Ectodermal cell (in vitro differentiated cells): ENCODE results near the gene ATXN1.
"Not testable (repeated sequence)": the region's sequence is repeated elsewhere in the genome, so short reads cannot be mapped to it uniquely, and the experiment has no call there.

ENCODE experiments used
- H3K27ac ChIP-seq: 2 replicates; pipeline ENCODE4 v1.7.0; 2013; ENCODE audit warnings: mild to moderate bottlenecking, low read depth, low read length; ENCODE audit not compliant: insufficient read depth, poor library complexity, severe bottlenecking
- H3K27me3 ChIP-seq: 2 replicates; pipeline ENCODE4 v1.7.0; 2013; ENCODE audit warnings: mild to moderate bottlenecking, low read length; ENCODE audit not compliant: insufficient read depth, control insufficient read depth, poor library complexity, severe bottlenecking
- H3K36me3 ChIP-seq: one replicate; pipeline ENCODE4 v1.7.0; 2013; ENCODE audit warnings: low read length; ENCODE audit not compliant: control insufficient read depth, insufficient read depth
- H3K4me1 ChIP-seq: one replicate; pipeline ENCODE4 v1.7.0; 2013; ENCODE audit warnings: low read length; ENCODE audit not compliant: control insufficient read depth, insufficient read depth
- H3K4me3 ChIP-seq: 2 replicates; pipeline ENCODE4 v1.7.0; 2013; ENCODE audit warnings: low read depth, low read length, control low read depth; ENCODE audit not compliant: insufficient read depth
- H3K9me3 ChIP-seq: 2 replicates; pipeline ENCODE4 v1.7.0; 2013; ENCODE audit warnings: mild to moderate bottlenecking, low read length, moderate library complexity; ENCODE audit not compliant: control insufficient read depth
- WGBS, 2 experiments: methylation state at CpG; one replicate each; pipeline ENCODE4 v1.1.7; 2013; ENCODE audit warnings: missing lambda C conversion rate in 2 of 2; 5-methylcytosine and 5-hydroxymethylcytosine counted together

The ATXN1 gene

DNA sequence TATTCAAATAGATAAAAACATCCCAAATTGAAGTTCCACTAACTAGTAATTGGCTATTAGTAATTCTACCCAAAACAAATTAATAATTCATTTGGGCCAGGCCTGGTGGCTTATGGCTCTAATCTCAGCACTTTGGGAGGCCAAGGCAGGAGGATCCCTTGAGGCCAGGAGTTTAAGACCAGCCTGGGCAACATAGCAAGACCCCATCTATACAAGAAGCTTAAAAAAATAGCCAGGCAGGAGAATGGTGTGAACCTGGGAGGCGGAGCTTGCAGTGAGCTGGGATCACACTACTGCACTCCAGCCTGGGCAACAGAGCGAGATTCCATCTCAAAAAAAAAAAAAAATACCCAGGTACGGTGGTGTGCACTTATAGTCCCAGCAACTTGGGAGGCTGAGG, 379.3 kb downstream of the ATXN1 start:
- H3K27ac ChIP-seq, H3K27me3 ChIP-seq, H3K4me1 ChIP-seq, H3K4me3 ChIP-seq, H3K36me3 ChIP-seq, H3K9me3 ChIP-seq: not testable (repeated sequence)
- 85 to 95% methylated on average over 3 of the region's 3 CpGs for WGBS, 2 experiments

DNA sequence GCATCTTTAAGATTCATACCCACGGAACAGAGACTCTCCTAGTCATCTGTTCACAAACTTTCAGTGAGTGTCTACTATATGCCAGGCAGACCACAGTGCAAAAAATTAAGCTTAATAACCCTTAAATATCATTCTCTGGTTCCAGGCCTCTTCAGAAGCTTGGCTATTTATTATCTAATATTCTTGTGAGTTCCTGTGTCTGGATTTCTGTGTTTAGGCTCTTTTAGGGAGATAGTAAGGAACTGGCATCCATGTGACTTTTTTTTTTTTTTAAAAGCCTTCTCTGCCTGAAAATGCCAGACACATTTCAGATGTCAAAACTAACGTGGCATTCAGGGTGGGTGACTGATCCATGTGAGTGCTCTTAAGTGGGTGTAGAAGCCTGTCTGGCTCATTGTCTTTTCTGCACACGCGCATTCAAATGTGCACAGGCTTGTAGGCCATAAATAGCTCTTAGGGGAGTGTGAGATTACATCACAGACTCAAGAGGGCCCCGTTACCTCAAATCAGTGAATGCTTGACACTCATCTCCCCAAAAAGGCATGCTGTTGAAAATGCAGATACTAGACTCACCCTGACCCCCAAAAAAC, 380.9 kb downstream of the ATXN1 start:
- Histone ChIP-seq H3K27ac (no peak overlapping the region), H3K4me3 (no peak overlapping the region), H3K36me3 (no peaks in the 10 kb centered on the region), H3K9me3 (no peaks in the 10 kb centered on the region), H3K27me3 (no peaks in the 10 kb centered on the region), H3K4me1 (peaks cover 5% of the 10 kb centered on the region)
- WGBS, 2 experiments = 93 to 94% methylated on average over 5 of the region's 5 CpGs

DNA sequence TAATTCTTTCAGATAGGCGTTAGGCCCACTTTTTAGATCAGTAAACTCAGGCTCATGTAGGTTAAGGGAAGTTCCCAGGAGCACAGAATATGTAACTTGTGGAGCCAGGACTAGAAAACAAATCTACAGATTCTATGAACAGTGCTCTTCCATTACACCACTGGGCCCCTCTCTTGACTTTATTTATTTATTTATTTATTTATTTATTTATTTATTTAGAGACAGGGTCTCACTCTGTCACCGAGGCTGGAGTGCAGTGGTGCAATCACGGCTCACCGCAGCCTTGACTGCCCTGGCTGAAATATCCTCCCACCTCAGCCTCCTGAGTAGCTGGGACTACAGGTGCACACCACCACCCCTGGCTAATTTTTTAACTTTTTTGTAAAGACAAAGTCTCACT, 382.9 kb downstream of the ATXN1 start:
- H3K4me3 ChIP-seq, H3K27me3 ChIP-seq, H3K36me3 ChIP-seq, H3K27ac ChIP-seq, H3K9me3 ChIP-seq: not testable (repeated sequence)
- WGBS, 2 experiments = 95 to 98% methylated on average over 4 of the region's 4 CpGs
- H3K4me1 ChIP-seq = peaks cover 17% of the 10 kb centered on the region

DNA sequence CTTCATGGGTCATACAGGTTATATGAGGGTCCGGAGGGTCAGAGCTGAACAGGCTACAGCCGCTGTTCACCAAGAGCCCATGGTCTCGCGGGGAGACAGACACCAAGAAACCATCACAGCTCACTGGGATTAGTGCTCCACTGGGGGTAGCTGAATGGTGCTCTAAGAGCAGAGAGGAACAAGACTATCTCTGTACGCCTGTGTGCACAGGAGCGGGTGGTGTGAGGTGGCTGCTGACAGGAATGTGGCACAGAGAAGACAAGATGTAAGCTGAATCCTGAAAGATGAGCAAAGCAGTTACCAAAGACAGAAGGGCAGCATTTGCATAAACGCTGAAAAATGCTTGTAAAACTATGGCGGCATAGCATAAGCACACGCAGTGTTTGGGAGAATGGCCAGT, 383.8 kb downstream of the ATXN1 start:
- no peaks in the 10 kb centered on the region for H3K36me3 ChIP-seq
- no peak overlapping the region for H3K27ac ChIP-seq
- 93 to 95% methylated on average over 9 of the region's 9 CpGs for WGBS, 2 experiments
- no peak overlapping the region for H3K4me3 ChIP-seq
- peaks cover 17% of the 10 kb centered on the region for H3K4me1 ChIP-seq
- no peaks in the 10 kb centered on the region for H3K27me3 ChIP-seq
- no peaks in the 10 kb centered on the region for H3K9me3 ChIP-seq

DNA sequence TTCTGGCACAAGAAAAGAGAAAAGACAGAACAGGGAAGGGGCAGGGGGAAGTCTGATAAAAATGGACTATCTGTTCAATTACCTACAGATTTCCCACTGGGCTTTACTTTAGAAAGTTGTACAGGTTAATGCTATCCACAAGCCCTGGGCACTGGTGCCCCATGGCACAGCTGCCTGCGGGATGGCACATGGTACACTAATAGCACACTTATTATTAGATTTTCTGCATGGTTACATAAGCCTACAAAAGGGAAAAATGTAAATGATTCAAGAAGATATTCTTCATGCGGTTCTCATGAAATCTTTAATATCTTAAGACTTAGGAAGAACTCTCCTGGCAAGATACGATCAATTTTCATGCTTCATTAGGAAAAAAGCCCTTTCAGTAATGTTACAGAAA, 385.4 kb downstream of the ATXN1 start:
- H3K27ac ChIP-seq = no peak overlapping the region
- H3K27me3 ChIP-seq = no peaks in the 10 kb centered on the region
- peaks cover 17% of the 10 kb centered on the region for H3K4me1 ChIP-seq
- H3K9me3 ChIP-seq = no peaks in the 10 kb centered on the region
- H3K4me3 ChIP-seq = no peak overlapping the region
- H3K36me3 ChIP-seq = no peaks in the 10 kb centered on the region
- WGBS, 2 experiments = 98 to 100% methylated on average over 3 of the region's 3 CpGs

DNA sequence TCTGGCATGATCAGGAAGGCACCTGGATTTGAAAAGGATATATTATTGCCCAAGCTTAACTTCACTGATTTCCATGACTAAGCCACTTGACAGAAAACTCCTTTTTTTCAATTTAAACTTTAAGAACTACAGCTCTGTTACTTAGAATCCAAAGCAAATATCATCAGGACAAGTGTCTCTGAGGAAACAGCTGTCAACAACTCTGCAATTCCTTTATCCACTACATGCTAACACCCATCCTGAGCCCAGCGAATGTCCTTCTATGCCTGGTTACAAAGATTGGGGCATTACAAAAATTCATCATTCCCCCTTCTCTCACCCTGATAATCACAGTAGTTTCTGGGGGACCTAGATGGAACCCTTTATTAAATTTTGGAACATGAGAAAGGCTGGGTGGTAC, 386.1 kb downstream of the ATXN1 start:
- no peak overlapping the region for H3K27ac ChIP-seq
- no peak overlapping the region for H3K4me3 ChIP-seq
- no peaks in the 10 kb centered on the region for H3K27me3 ChIP-seq
- 89 to 97% methylated on average over 1 of the region's 1 CpG for WGBS, 2 experiments
- H3K4me1 ChIP-seq = peaks cover 17% of the 10 kb centered on the region
- H3K36me3 ChIP-seq = no peaks in the 10 kb centered on the region
- no peaks in the 10 kb centered on the region for H3K9me3 ChIP-seq

DNA sequence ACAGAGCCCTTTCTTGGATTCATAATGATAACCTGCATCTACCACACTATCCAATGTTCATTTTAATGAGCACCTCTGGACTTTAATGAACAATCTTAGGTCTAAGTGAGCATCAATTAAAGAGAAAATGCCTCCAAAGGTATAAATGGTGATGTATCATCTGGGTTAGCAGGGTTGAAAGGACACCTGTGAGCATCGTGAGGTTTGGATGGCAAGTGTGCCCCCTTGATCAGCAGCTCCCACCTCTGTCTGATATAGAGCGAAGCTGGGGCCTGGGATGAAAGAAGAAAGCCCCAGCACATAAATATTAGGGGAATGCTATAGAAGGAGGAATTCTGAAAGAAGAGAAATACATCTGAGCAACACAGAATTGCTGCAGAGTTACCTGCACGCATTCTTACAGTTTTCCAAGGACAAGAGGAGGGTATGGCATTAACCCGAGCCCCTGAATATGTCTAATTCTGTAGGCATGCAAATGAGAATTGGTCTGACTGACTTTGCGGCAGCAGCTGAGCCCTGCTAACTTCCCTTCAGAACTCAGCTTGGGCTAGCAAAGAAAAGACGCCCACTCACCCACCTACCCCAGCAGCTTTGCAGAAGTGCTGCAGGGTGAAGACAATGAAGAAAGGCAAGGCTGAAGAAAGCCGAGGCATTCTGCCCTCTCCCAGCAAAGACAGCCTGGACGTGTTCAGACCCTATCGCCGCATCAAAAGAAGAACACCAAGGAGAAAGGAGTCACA, 386.6 kb downstream of the ATXN1 start:
- Histone ChIP-seq H3K4me1 (peaks cover 17% of the 10 kb centered on the region), H3K27ac (no peak overlapping the region), H3K36me3 (no peaks in the 10 kb centered on the region), H3K27me3 (no peaks in the 10 kb centered on the region), H3K9me3 (no peaks in the 10 kb centered on the region), H3K4me3 (no peak overlapping the region)
- 36 to 45% methylated on average over 10 of the region's 10 CpGs for WGBS, 2 experiments

DNA sequence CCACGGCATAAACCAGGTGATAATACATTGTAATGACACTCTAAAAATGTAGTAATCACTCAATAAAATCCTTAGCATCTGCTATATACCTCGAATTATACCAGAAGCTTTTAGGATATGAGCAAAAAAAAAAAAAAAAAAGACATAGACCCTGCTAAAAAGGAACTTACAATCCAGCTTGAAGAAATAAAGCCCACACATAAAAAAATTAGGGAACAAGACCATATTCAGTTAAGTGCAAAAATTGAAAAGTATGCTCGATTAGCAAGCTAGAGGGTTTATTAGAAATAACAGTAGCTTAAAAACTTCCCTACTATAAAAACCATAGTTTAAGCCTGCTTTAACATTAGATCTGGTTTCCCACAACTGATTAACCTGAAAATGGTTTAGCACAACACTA, 387.2 kb downstream of the ATXN1 start:
- Histone ChIP-seq H3K27me3 (no peaks in the 10 kb centered on the region), H3K4me3 (no peak overlapping the region), H3K36me3 (no peaks in the 10 kb centered on the region), H3K9me3 (no peaks in the 10 kb centered on the region), H3K4me1 (peaks cover 17% of the 10 kb centered on the region), H3K27ac (no peak overlapping the region)
- 78 to 80% methylated on average over 2 to 3 of the region's 3 CpGs for WGBS, 2 experiments

DNA sequence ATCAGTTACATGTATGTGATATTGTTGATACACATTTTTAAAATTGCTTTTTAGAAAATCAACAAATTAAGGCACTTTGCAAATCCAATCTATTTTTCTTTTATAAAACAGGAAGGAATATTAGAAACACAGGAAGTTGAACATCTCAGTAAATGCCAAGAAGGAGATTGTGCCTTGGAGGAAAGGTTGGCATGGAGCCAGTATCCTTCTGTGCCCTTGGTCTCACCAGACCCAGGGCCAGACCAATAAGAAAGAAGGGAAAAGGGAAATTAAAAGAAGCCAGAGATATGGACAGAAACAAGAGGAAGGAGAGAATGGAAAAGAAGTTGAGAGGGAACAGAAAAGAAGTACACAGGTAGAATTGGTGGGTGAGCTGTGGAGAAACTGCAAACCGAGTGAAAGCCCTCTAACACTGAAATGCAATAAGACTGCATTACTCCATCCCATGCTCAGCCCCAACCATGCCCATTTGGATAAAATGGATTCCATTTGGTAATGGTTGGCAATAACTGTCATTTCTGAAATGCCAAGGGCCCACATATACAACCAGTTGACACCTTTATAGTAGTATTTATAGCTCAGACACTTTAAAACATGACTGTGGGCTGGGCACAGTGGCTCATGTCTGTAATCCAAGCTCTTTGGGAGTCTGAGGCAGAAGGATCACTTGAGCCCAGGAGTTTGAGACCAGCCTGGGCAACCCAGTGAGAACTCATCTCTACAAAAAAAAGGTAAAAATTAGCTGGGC, 389.1 kb downstream of the ATXN1 start:
- H3K27me3 ChIP-seq = no peaks in the 10 kb centered on the region
- H3K4me3 ChIP-seq = no peak overlapping the region
- no peak overlapping the region for H3K27ac ChIP-seq
- no peaks in the 10 kb centered on the region for H3K9me3 ChIP-seq
- peaks cover 17% of the 10 kb centered on the region for H3K4me1 ChIP-seq
- 83 to 92% methylated on average over 1 of the region's 1 CpG for whole genome bisulfite sequencing, 2 experiments
- H3K36me3 ChIP-seq = no peaks in the 10 kb centered on the region

DNA sequence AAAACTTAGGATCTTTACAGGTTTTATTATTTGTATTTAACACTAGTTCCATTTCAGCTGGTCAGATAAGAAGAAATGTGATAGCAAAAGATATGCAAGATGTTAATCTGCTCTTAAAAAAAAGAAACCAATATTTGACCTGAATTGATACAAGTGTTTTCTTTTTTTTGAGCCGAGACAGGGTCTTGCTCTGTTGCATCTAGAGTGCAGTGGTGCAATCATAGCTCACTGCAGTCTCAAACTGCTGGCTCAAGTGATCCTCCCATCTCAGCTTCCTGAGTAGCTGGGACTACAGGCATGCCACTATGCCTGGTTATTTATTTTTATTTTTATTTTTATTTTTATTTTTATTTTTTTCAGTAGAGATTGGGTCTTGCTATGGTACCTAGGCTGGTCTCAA, 389.9 kb downstream of the ATXN1 start:
- Histone ChIP-seq H3K4me3 (no peak overlapping the region), H3K9me3 (no peaks in the 10 kb centered on the region), H3K4me1 (peaks cover 17% of the 10 kb centered on the region), H3K36me3 (no peaks in the 10 kb centered on the region), H3K27ac (no peak overlapping the region), H3K27me3 (no peaks in the 10 kb centered on the region)
- WGBS, 2 experiments = 83 to 91% methylated on average over 1 of the region's 1 CpG
